Transverse colon (tissue), 3 donors: Measurements from ENCODE around the gene PCED1B.

ENCODE experiments used
- EP300 ChIP-seq: sonication (generic); formaldehyde crosslinking; IDR thresholded peaks from one replicate; pipeline ENCODE4 v1.6.1; 2017; ENCODE audit warnings: antibody characterized with exemption, low read depth
- POLR2A ChIP-seq: fragments of 450-650 bp; IDR thresholded peaks from one replicate; pipeline ENCODE4 v1.6.1; 2016; ENCODE audit warnings: antibody characterized with exemption, mild to moderate bottlenecking, moderate library complexity
- TF ChIP-seq, protein P1 (sequence below), 5 experiments: fragments of 200-600 bp in 3 of 5; fragments of 450-650 bp in 2 of 5; sonication (generic) in 3 of 5; IDR thresholded peaks; 1 replicate in 2 of 5; 2 replicates in 3 of 5; pipeline ENCODE4 v1.5.1; 2016 to 2017; ENCODE audit warnings: antibody characterized with exemption in 5 of 5, inconsistent platforms in 3 of 5, mild to moderate bottlenecking in 2 of 5, moderate library complexity in 1 of 5

DNA sequence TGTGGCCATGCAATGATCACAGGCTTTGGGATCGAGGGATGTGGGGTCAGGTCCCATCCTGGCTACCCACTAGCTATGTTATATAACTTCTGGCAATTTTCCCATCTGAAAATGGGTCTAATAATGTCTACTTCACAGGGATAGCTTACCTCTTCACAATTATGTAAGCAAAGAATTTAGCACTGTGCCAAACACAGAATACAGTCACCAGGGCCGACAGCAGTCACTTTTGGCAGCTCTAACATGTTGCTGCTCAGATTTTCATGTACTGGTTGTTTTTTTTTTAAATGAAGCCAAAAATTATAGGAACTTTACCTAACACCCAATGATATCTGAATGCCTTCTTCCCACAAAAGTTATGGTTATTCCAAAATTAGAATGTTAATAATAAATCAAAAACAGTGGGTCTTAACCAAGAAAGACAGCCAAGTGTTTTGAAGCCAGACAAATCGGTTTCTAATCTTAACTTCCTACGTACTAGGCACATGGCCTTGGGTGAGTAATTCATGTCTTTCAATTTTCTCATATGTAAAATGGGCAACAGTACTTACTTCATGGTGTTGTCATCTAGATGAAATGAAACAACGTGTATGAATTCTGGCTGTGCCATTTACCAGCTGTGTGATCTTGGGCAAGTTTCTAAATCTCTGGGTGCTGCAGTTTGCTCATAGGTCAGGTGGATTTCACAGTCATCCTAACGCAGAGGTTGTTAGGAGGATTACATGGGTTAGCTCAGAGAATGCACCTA, 13.0 kb upstream of the PCED1B start:
- TF ChIP-seq, protein P1, sequence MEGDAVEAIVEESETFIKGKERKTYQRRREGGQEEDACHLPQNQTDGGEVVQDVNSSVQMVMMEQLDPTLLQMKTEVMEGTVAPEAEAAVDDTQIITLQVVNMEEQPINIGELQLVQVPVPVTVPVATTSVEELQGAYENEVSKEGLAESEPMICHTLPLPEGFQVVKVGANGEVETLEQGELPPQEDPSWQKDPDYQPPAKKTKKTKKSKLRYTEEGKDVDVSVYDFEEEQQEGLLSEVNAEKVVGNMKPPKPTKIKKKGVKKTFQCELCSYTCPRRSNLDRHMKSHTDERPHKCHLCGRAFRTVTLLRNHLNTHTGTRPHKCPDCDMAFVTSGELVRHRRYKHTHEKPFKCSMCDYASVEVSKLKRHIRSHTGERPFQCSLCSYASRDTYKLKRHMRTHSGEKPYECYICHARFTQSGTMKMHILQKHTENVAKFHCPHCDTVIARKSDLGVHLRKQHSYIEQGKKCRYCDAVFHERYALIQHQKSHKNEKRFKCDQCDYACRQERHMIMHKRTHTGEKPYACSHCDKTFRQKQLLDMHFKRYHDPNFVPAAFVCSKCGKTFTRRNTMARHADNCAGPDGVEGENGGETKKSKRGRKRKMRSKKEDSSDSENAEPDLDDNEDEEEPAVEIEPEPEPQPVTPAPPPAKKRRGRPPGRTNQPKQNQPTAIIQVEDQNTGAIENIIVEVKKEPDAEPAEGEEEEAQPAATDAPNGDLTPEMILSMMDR (IDR thresholded peaks at IDR 0.05) = no peak
- no peak for TF ChIP-seq POLR2A
- no peak for TF ChIP-seq EP300
